OCI-LY7 (cell line): Measurements from ENCODE around the gene NTM.

Source experiments
- CTCF ChIP-seq: fragments of 200-600 bp; sonication (generic); conservative IDR thresholded peaks from 2 replicates; pipeline ENCODE4 v1.5.1; 2014; ENCODE audit warnings: mild to moderate bottlenecking, antibody characterized with exemption, low read length, moderate library complexity, mixed read lengths
- EZH2phosphoT487 ChIP-seq: fragments of 200-600 bp; sonication (generic); IDR thresholded peaks from 2 replicates; pipeline ENCODE4 v1.6.1; 2018; ENCODE audit warnings: low read depth, borderline replicate concordance, mild to moderate bottlenecking, mixed run types, antibody characterized with exemption, low read length, moderate library complexity, mixed read lengths

- TF ChIP-seq CTCF (no peak), EZH2phosphoT487 (no peak)
Measured at GRCh38 chr11:131771471-131771870, 401.1 kb downstream of the NTM start.
